GM18907 (cell line): ENCODE results near the gene PPP5C.
"Not testable (repeated sequence)": the region's sequence is repeated elsewhere in the genome, so short reads cannot be mapped to it uniquely, and the experiment has no call there.

Source experiments
- ATAC-seq: cut with Tn5 transposase; IDR thresholded peaks from one replicate; pipeline ENCODE4 v1.9.1; 2021; ENCODE audit warnings: mild to moderate bottlenecking, moderate library complexity; ENCODE audit not compliant: unreplicated experiment

The PPP5C gene

GRCh38 chr19:46427518-46428045 is 80.7 kb downstream of the PPP5C start:
- ATAC-seq = no peak

GRCh38 chr19:46428239-46429135 is 81.6 kb downstream of the PPP5C start, which contains the start of gene PNMA8C:
PNMA8C (minus strand) TSS chr19:46428936; CDS start chr19:46428359, 577 bp downstream.
- no peak for ATAC-seq

- no peak for ATAC-seq
These were observed 83.1 kb downstream of the PPP5C start for GRCh38 chr19:46429999-46430398.

- no peak for ATAC-seq
These were observed 84.9 kb downstream of the PPP5C start for GRCh38 chr19:46431824-46432223.

- ATAC-seq = not testable (repeated sequence)
These were observed 86.6 kb downstream of the PPP5C start for GRCh38 chr19:46433470-46433869.

GRCh38 chr19:46435009-46435408 is 88.1 kb downstream of the PPP5C start:
- no peak for ATAC-seq

- not testable (repeated sequence) for ATAC-seq
These were observed 88.8 kb downstream of the PPP5C start for GRCh38 chr19:46435689-46436088.
